ENCODE data around the gene CUBN.
A peak's percentile ranks its signal among the peaks of the same experiment; 100 is the strongest.

Gene CUBN

GRCh38 chr10:17041626-17042520 is 87.7 kb downstream of the CUBN start:
- DNase-seq (no peak), ATAC-seq (replicated peaks) (no peak)
- H3K36me3 Mint-ChIP-seq = peaks cover 0 to 2% of the 10 kb centered on the region in 2 donors
- peaks cover 0 to 2% of the 10 kb centered on the region in 2 donors for H3K9me3 Mint-ChIP-seq
- peaks cover 4 to 5% of the 10 kb centered on the region in 2 donors for H3K4me1 Mint-ChIP-seq
- H3K27ac Mint-ChIP-seq = no peak overlapping the region
- H3K4me3 Mint-ChIP-seq = no peak overlapping the region
- H3K27me3 Mint-ChIP-seq = no peaks in the 10 kb centered on the region

DNA sequence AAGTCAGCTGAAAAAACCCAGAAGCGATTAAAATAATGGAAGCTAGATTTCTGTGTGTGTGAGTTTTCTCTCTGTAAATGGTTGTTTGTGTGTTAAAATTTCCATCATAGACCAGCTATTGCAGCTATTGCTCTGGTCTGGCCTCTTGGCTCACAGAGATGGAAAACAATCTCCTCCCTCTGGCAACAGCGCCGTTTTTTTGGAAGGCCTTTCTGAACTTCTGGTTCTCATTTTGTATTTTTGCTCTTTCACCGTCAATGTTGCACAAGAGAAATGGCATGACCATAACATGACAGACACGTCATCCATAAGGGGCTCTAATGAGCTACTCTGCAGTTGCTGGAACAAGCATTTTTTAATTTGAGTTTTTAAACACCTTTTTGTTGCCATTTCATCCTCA is 91.0 kb downstream of the CUBN start:
- H3K27ac Mint-ChIP-seq = no peak overlapping the region
- peaks cover 5 to 7% of the 10 kb centered on the region in 2 donors for H3K4me1 Mint-ChIP-seq
- ATAC-seq (replicated peaks) (no peak), DNase-seq (no peak)
- H3K4me3 Mint-ChIP-seq = no peak overlapping the region
- peaks cover 0 to 5% of the 10 kb centered on the region in 2 donors for H3K36me3 Mint-ChIP-seq
- no peaks in the 10 kb centered on the region for H3K27me3 Mint-ChIP-seq
- peaks cover 0 to 2% of the 10 kb centered on the region in 2 donors for H3K9me3 Mint-ChIP-seq

GRCh38 chr10:17037910-17038309 is 91.7 kb downstream of the CUBN start:
- peaks cover 0 to 2% of the 10 kb centered on the region in 2 donors for H3K9me3 Mint-ChIP-seq
- peaks cover 0 to 5% of the 10 kb centered on the region in 2 donors for H3K36me3 Mint-ChIP-seq
- ATAC-seq (replicated peaks) (no peak), DNase-seq (no peak)
- peaks cover 9 to 10% of the 10 kb centered on the region in 2 donors for H3K4me1 Mint-ChIP-seq
- no peaks in the 10 kb centered on the region for H3K27me3 Mint-ChIP-seq
- H3K4me3 Mint-ChIP-seq = no peak overlapping the region
- no peak overlapping the region for H3K27ac Mint-ChIP-seq

GRCh38 chr10:17035446-17035845 is 94.2 kb downstream of the CUBN start:
- ATAC-seq (replicated peaks) = no peak
- H3K9me3 Mint-ChIP-seq = peaks cover 0 to 2% of the 10 kb centered on the region in 2 donors
- no peak for DNase-seq
- peaks cover 9 to 12% of the 10 kb centered on the region in 2 donors for H3K4me1 Mint-ChIP-seq
- peaks cover 0 to 7% of the 10 kb centered on the region in 2 donors for H3K36me3 Mint-ChIP-seq
- no peaks in the 10 kb centered on the region for H3K27me3 Mint-ChIP-seq
- H3K27ac Mint-ChIP-seq = no peak overlapping the region
- no peak overlapping the region for H3K4me3 Mint-ChIP-seq

- H3K4me1 Mint-ChIP-seq = peaks cover 13 to 23% of the 10 kb centered on the region in 2 donors
- no peaks in the 10 kb centered on the region for H3K27me3 Mint-ChIP-seq
- ATAC-seq (replicated peaks) = no peak
- peaks cover 0 to 2% of the 10 kb centered on the region in 2 donors for H3K9me3 Mint-ChIP-seq
- peak overlapping the region; percentile 53 for H3K27ac Mint-ChIP-seq
- peaks cover 0 to 7% of the 10 kb centered on the region in 2 donors for H3K36me3 Mint-ChIP-seq
- no peak overlapping the region for H3K4me3 Mint-ChIP-seq
- DNase-seq = no peak
Measured at GRCh38 chr10:17033529-17034260, 95.9 kb downstream of the CUBN start.

GRCh38 chr10:17031637-17032635 is 97.7 kb downstream of the CUBN start:
- peaks cover 13 to 26% of the 10 kb centered on the region in 2 donors for H3K4me1 Mint-ChIP-seq

DNA sequence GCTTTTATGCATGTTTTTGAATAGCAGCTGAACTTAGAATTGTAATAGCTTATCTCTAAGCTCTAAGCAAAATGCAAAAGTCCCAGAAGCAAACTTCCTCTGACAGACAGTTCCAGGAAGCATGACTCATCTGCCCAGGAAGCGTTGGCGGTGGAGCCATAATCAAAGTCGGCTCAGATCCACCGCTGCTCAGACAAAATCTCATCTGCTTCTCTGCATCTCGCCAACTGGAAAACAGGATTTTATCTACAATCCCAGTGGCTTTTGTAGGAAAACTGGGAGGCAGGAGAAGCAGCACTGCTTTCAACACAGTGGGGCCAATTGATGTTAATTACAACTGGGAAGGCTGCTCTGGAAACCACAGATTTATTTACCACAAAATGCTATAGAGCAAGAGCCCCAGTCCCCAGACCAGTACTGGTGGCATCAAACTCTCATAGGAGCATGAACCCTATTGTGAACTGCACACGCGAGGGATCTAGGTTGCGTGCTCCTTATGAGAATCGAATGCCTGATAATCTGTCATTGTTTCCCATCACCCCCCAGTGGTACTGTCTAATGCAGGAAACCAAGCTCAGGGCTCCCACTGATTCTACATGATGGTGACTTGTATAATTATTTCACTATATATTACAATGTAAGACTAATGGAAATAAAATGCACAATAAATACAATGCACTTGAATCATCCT is 99.9 kb downstream of the CUBN start:
- Mint-ChIP-seq H3K4me1 (peaks cover 20 to 38% of the 10 kb centered on the region in 2 donors), H3K4me3 (peak overlapping the region; percentile 44 to 56), H3K27ac (no peak overlapping the region), H3K27me3 (no peaks in the 10 kb centered on the region), H3K36me3 (peaks cover 0 to 2% of the 10 kb centered on the region in 2 donors), H3K9me3 (no peaks in the 10 kb centered on the region)
- ATAC-seq (replicated peaks) (peak; percentile 60 to 61), DNase-seq (peak; percentile 38)

More at GRCh38 chr10:17031637-17032635, 97.7 kb downstream of the CUBN start:
- no peaks in the 10 kb centered on the region for H3K9me3 Mint-ChIP-seq
- H3K27ac Mint-ChIP-seq = no peak overlapping the region
- H3K36me3 Mint-ChIP-seq = peaks cover 0 to 7% of the 10 kb centered on the region in 2 donors
- no peak for ATAC-seq (replicated peaks)
- H3K4me3 Mint-ChIP-seq = no peak overlapping the region
- DNase-seq = no peak
- H3K27me3 Mint-ChIP-seq = no peaks in the 10 kb centered on the region

DNA sequence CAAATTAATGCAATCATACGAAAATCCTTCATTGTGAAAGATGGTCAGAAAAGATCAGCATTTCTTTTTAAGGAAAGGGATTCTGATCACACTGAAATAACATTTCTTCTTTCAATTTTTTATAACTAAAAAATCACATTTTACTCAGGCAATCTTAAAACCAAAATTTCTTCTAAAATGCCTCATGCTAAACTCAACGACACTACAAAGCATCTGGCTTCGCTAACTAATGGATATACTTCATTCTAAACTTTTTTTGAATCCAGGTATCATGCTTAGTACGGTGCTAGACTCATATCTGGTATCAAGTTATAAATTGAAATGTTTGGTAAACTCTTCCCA is 100.4 kb downstream of the CUBN start:
- H3K9me3 Mint-ChIP-seq = no peaks in the 10 kb centered on the region
- DNase-seq (no peak), ATAC-seq (replicated peaks) (no peak)
- H3K36me3 Mint-ChIP-seq = peaks cover 0 to 2% of the 10 kb centered on the region in 2 donors
- H3K27ac Mint-ChIP-seq = no peak overlapping the region
- H3K4me3 Mint-ChIP-seq = peak overlapping the region; percentile 44 to 56
- H3K27me3 Mint-ChIP-seq = no peaks in the 10 kb centered on the region
- H3K4me1 Mint-ChIP-seq = peaks cover 20 to 38% of the 10 kb centered on the region in 2 donors

GRCh38 chr10:17028798-17029197 is 100.8 kb downstream of the CUBN start:
- Mint-ChIP-seq H3K27ac (no peak overlapping the region), H3K4me3 (peak overlapping the region in 1 of 2 donors; percentile 14), H3K4me1 (peaks cover 21 to 41% of the 10 kb centered on the region in 2 donors)

DNA sequence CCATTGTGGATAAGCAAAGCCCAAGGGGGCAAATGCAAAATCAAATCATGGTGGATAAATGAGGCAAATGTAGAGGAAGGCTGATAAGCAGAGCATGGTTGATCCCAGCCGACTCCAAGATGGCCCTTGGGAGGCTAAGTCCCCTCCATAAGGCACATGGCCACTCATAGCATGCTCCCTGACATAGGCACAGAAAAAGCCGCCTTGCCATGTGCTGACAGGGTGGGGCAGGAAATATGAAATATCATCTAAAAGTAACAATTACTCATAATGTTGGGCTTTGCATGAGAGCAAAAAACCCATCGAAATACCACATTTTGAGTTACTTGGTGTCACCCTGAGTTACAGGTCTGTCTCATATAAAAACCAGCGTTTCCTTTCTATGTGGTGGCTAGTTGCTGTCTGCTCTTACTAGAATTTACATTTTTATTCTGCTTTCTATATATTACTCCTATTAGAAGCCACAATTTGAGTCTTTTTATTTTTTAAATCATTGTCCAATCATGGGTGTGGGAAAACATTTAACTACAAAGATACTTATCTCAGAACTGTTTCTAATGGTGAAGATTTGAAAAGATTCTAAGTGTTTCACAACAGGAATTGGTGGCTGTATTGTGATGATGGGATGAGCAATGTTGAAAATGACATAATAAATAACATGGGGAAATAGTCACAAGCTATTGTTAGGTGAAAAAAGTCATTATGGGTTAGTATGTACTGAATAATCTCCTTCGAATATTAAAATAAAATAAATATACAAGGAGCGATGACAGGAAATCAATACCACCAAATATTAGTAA is 102.7 kb downstream of the CUBN start:
- Mint-ChIP-seq H3K27ac (peak overlapping the region; percentile 66), H3K4me3 (no peak overlapping the region), H3K9me3 (no peaks in the 10 kb centered on the region), H3K27me3 (no peaks in the 10 kb centered on the region), H3K36me3 (peaks cover 0 to 2% of the 10 kb centered on the region in 2 donors), H3K4me1 (peaks cover 21 to 47% of the 10 kb centered on the region in 2 donors)
- peak; percentile 43 to 44 for ATAC-seq (replicated peaks)
- DNase-seq = peak; percentile 31

More at GRCh38 chr10:17028798-17029197, 100.8 kb downstream of the CUBN start:
- Mint-ChIP-seq H3K9me3 (no peaks in the 10 kb centered on the region), H3K27me3 (no peaks in the 10 kb centered on the region), H3K36me3 (peaks cover 0 to 2% of the 10 kb centered on the region in 2 donors)
- DNase-seq (no peak), ATAC-seq (replicated peaks) (no peak)

- peaks cover 21 to 47% of the 10 kb centered on the region in 2 donors for H3K4me1 Mint-ChIP-seq
- H3K27ac Mint-ChIP-seq = peak overlapping the region; percentile 97
- H3K27me3 Mint-ChIP-seq = no peaks in the 10 kb centered on the region
- DNase-seq (peak; percentile 52), ATAC-seq (replicated peaks) (peak; percentile 55 to 58)
- peak overlapping the region; percentile 45 to 61 for H3K4me3 Mint-ChIP-seq
- no peaks in the 10 kb centered on the region for H3K36me3 Mint-ChIP-seq
- no peaks in the 10 kb centered on the region for H3K9me3 Mint-ChIP-seq
Measured at GRCh38 chr10:17025444-17026295, 103.9 kb downstream of the CUBN start.

DNA sequence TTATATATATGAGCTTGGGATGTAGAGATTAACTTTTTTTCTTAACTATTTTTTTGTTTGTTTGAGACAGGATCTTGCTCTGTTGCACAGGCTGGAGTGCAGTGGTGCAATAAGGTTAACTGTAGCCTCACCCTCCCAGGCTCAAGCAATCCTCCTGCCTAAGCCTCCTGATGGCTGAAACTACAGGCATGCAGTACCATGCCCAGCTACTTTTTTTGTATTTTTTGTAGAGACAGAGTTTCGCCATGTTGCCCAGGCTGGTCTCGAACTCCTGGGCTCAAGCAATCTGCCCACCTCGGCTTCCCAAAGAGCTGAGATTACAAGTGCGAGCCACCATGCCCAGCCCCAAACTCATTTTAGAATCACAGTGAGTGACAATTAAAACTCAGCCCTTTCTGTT is 105.2 kb downstream of the CUBN start:
- H3K27ac Mint-ChIP-seq = no peak overlapping the region
- peaks cover 21 to 43% of the 10 kb centered on the region in 2 donors for H3K4me1 Mint-ChIP-seq
- H3K4me3 Mint-ChIP-seq = no peak overlapping the region
- DNase-seq (no peak), ATAC-seq (replicated peaks) (no peak)
- H3K27me3 Mint-ChIP-seq = no peaks in the 10 kb centered on the region
- H3K9me3 Mint-ChIP-seq = peaks cover 2 to 3% of the 10 kb centered on the region in 2 donors
- H3K36me3 Mint-ChIP-seq = peaks cover 1 to 5% of the 10 kb centered on the region in 2 donors
